ENCODE measurements around the gene CALHM6. TPM values are rescaled to one million over a fixed set of nuclear protein-coding genes. Genes with fewer than 3 reads are reported as not detected.

Gene CALHM6
- total and polyA plus RNA-seq, 9 of the 15 experiments (the other 6 are each of a cell fraction or from before 2014, with no cell fraction given) = 0.24 TPM; not detected in 8

DNA sequence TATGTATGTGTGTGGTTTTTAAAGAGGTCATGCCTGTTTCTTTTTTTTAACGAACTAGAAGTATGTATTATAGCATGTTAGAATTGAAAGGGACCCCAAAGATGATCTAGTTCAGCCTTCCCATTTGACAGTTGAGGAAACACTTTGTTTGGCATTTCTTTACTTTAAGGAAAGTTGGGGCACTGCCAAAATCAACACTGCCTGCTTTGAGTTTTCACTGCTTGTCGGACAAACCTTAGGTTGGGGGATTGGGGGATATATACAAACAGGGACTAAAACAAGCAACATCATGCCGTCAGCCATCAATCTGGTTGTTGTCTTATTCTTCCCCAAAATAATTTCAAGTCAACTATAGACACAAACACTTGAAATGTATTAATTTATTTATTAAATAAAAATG is 14.1 kb upstream of the CALHM6 start (continued):
- TF ChIP-seq, protein P1, sequence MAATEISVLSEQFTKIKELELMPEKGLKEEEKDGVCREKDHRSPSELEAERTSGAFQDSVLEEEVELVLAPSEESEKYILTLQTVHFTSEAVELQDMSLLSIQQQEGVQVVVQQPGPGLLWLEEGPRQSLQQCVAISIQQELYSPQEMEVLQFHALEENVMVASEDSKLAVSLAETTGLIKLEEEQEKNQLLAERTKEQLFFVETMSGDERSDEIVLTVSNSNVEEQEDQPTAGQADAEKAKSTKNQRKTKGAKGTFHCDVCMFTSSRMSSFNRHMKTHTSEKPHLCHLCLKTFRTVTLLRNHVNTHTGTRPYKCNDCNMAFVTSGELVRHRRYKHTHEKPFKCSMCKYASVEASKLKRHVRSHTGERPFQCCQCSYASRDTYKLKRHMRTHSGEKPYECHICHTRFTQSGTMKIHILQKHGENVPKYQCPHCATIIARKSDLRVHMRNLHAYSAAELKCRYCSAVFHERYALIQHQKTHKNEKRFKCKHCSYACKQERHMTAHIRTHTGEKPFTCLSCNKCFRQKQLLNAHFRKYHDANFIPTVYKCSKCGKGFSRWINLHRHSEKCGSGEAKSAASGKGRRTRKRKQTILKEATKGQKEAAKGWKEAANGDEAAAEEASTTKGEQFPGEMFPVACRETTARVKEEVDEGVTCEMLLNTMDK (IDR thresholded peaks at IDR 0.05; ENCODE audit: borderline replicate concordance, insufficient read depth, low read depth, low read length, poor library complexity, severe bottlenecking) = no peak
- TF ChIP-seq NELFE (IDR thresholded peaks at IDR 0.05; ENCODE audit: insufficient read depth, insufficient read length) (no peak), ZNF830 (CRISPR knock-in tag; IDR thresholded peaks at IDR 0.05) (no peak), CTCF (IDR thresholded peaks at IDR 0.05 in 2 of 3, conservative IDR thresholded peaks at IDR 0.05 in 1 of 3; ENCODE audit: insufficient read depth in 2 of 3, low read depth in 1 of 3, low read length in 3 of 3) (no peak), RBM14 (IDR thresholded peaks at IDR 0.05; ENCODE audit: borderline replicate concordance, insufficient read depth, low read depth, low read length) (no peak), TSC22D4 (tag; IDR thresholded peaks at IDR 0.05) (no peak)

- Histone ChIP-seq H3K9me3 (replicated peaks; ENCODE audit: control insufficient read depth, insufficient read depth, low read depth, low read length) (no peaks in the 10 kb centered on the region), H2AFZ (ENCODE audit: low read depth, low read length) (no peak overlapping the region), H3K27me3 (ENCODE audit: control insufficient read depth in 2 of 2, insufficient read depth in 2 of 2, low read length in 2 of 2) (no peaks in the 10 kb centered on the region), H3K4me2 (ENCODE audit: insufficient read depth, low read length) (no peak overlapping the region), H3K36me3 (ENCODE audit: control insufficient read depth, insufficient read depth, low read length) (no peaks in the 10 kb centered on the region), H3K4me1 (replicated peaks in 1 of 2; ENCODE audit: control insufficient read depth in 2 of 2, insufficient read depth in 2 of 2, low read length in 2 of 2) (peaks cover 0 to 7% of the 10 kb centered on the region in 2 experiments; a peak in 2 of 5 replicates), H4K20me1 (replicated peaks; ENCODE audit: control insufficient read depth, insufficient read depth, low read length) (no peaks in the 10 kb centered on the region), H3K4me3 (no peak overlapping the region), H3K9ac (ENCODE audit: insufficient read depth in 1 of 2, low read depth in 2 of 2, low read length in 2 of 2) (no peak overlapping the region), H3K27ac (ENCODE audit: extremely low read depth, low read depth, low read length) (no peak overlapping the region), H3K9me1 (ENCODE audit: control insufficient read depth, insufficient read depth, low read length) (no peaks in the 10 kb centered on the region), H3K79me2 (ENCODE audit: control insufficient read depth, insufficient read depth, low read length) (no peaks in the 10 kb centered on the region)
- in situ Hi-C loops (cut with MboI) = no loop called here
- no peak for ATAC-seq
- 0% methylated on average over 2 of the region's 2 CpGs for WGBS (ENCODE audit: insufficient coverage, low coverage, missing lambda C conversion rate)
- intact Hi-C loops (cut with micrococcal nuclease) = no loop called here
- no peak for FAIRE-seq
- BruUV-seq (replicated peaks) = no TSS peak
- TF ChIP-seq BACH1 (tag; IDR thresholded peaks at IDR 0.05) (peak; percentile 25; the same call in 1 of the 2 replicates), CEBPB (tag; IDR thresholded peaks at IDR 0.05) (peak; percentile 90), CEBPG (CRISPR knock-in tag; IDR thresholded peaks at IDR 0.05) (no peak), CEBPG (tag; conservative IDR thresholded peaks at IDR 0.05 in 1 of 2, IDR thresholded peaks at IDR 0.05 in 1 of 2) (peak; percentile 68 to 91), VEZF1 (CRISPR knock-in tag; IDR thresholded peaks at IDR 0.05) (no peak), RAD21 (CRISPR knock-in tag; conservative IDR thresholded peaks at IDR 0.05 in 1 of 2, IDR thresholded peaks at IDR 0.05 in 1 of 2) (peak in 1 of 2 experiments; percentile 4; a peak in 1 of 4 replicates)
- TF ChIP-seq, protein P2, sequence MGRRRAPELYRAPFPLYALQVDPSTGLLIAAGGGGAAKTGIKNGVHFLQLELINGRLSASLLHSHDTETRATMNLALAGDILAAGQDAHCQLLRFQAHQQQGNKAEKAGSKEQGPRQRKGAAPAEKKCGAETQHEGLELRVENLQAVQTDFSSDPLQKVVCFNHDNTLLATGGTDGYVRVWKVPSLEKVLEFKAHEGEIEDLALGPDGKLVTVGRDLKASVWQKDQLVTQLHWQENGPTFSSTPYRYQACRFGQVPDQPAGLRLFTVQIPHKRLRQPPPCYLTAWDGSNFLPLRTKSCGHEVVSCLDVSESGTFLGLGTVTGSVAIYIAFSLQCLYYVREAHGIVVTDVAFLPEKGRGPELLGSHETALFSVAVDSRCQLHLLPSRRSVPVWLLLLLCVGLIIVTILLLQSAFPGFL (CRISPR knock-in tag; IDR thresholded peaks at IDR 0.05) = no peak
- DNase-seq (ENCODE audit: extremely low read depth in 1 of 4, low spot score in 3 of 4) = no peak
- ChIA-PET CTCF (ENCODE audit: low intra/inter-chr PET ratio) (no interaction called here), POLR2A (no interaction called here)
These were observed 13.6 kb upstream of the CALHM6 start for GRCh38 chr6:116447496-116448011.
